ENCODE results near the gene ZBTB20.
"Not testable (repeated sequence)": the region's sequence is repeated elsewhere in the genome, so short reads cannot be mapped to it uniquely, and the experiment has no call there.

DNA sequence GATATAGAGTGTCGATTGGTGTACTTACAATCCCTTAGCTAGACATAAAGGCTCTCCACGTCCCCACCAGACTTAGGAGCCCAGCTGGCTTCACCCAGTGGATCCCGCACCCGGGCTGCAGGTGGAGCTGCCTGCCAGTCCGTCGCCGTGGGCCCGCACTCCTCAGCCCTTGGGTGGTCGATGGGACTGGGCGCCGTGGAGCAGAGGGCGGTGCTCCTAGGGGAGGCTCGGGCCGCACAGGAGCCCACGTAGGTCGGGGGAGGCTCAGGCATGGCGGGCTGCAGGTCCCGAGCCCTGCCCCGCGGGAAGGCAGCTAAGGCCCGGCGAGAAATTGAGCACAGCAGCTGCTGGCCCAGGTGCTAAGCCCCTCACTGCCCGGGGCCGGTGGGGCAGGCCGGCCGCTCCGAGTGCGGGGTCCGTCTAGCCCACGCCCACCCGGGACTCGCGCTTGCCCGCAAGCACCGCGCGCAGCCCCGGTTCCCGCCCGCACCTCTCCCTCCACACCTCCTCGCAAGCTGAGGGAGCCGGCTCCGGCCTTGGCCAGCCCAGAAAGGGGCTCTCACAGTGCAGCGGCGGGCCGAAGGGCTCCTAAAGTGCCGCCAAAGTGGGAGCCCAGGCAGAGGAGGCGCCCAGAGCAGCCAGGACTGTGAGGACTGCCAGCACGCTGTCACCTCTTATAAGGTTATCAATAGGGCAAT lies 334.4 kb downstream of the ZBTB20 start:
- TF ChIP-seq, protein P1, sequence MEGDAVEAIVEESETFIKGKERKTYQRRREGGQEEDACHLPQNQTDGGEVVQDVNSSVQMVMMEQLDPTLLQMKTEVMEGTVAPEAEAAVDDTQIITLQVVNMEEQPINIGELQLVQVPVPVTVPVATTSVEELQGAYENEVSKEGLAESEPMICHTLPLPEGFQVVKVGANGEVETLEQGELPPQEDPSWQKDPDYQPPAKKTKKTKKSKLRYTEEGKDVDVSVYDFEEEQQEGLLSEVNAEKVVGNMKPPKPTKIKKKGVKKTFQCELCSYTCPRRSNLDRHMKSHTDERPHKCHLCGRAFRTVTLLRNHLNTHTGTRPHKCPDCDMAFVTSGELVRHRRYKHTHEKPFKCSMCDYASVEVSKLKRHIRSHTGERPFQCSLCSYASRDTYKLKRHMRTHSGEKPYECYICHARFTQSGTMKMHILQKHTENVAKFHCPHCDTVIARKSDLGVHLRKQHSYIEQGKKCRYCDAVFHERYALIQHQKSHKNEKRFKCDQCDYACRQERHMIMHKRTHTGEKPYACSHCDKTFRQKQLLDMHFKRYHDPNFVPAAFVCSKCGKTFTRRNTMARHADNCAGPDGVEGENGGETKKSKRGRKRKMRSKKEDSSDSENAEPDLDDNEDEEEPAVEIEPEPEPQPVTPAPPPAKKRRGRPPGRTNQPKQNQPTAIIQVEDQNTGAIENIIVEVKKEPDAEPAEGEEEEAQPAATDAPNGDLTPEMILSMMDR (conservative IDR thresholded peaks at IDR 0.05) = not testable (repeated sequence)
- TF ChIP-seq EZH2 (IDR thresholded peaks at IDR 0.05; ENCODE audit: low read depth) = not testable (repeated sequence)

Data from PC-9 (cell line).